Activated T-cell treated with anti-CD3 and anti-CD28 coated beads, Interleukin-2, amount 50 U/mL, for 4 hours (primary cell): ENCODE results near the gene RHOB. TPM values are rescaled to one million over a fixed set of nuclear protein-coding genes. Genes with fewer than 3 reads are reported as not detected.
"Not testable (repeated sequence)": the region's sequence is repeated elsewhere in the genome, so short reads cannot be mapped to it uniquely, and the experiment has no call there.

ENCODE experiments used
- ATAC-seq, 2 donors: fragments of 200-7000 bp; cut with Tn5 transposase; one replicate each; pipeline ENCODE4 v1.10.0; 2021
- DNase-seq: peaks from one replicate; pipeline ENCODE4 v3.0.0-alpha.2; 2020
- H3K27me3 Mint-ChIP-seq: one replicate; pipeline ENCODE4 v1.8.0; 2021; ENCODE audit warnings: low read depth, mixed read lengths
- H3K36me3 Mint-ChIP-seq: one replicate; pipeline ENCODE4 v1.8.0; 2022; ENCODE audit warnings: mixed read lengths; ENCODE audit not compliant: insufficient read depth
- H3K4me1 Mint-ChIP-seq: one replicate; pipeline ENCODE4 v1.8.0; 2021; ENCODE audit warnings: low read depth, mixed read lengths
- H3K4me3 Mint-ChIP-seq: one replicate; pipeline ENCODE4 v1.8.0; 2021; ENCODE audit warnings: mild to moderate bottlenecking, moderate library complexity, mixed read lengths
- H3K9me3 Mint-ChIP-seq: one replicate; pipeline ENCODE4 v1.8.0; 2021; ENCODE audit warnings: mixed read lengths
- total RNA-seq, 3 donors: library from RNA; stranded (reverse); gene quantifications; one replicate each; pipeline ENCODE4 v1.2.1, GENCODE V29; 2021

Gene RHOB
- total RNA-seq, 3 donors from 2014 or later = 14.2 to 14.6 (median 14.2) TPM

- no peak overlapping the region for H3K4me3 Mint-ChIP-seq
Observed at GRCh38 chr2:20491739-20492531, 45.1 kb downstream of the RHOB start.

GRCh38 chr2:20493095-20493494 lies 46.2 kb downstream of the RHOB start:
- not testable (repeated sequence) for ATAC-seq, H3K4me1 Mint-ChIP-seq, H3K27me3 Mint-ChIP-seq, H3K36me3 Mint-ChIP-seq, H3K4me3 Mint-ChIP-seq, DNase-seq, H3K9me3 Mint-ChIP-seq

More at GRCh38 chr2:20491739-20492531, 45.1 kb downstream of the RHOB start:
- Mint-ChIP-seq H3K36me3 (no peaks in the 10 kb centered on the region), H3K4me1 (no peaks in the 10 kb centered on the region), H3K27me3 (no peaks in the 10 kb centered on the region), H3K9me3 (no peaks in the 10 kb centered on the region)
- DNase-seq = no peak
- no peak for ATAC-seq

GRCh38 chr2:20494241-20494640 lies 47.4 kb downstream of the RHOB start:
- H3K27me3 Mint-ChIP-seq = no peaks in the 10 kb centered on the region
- H3K36me3 Mint-ChIP-seq = no peaks in the 10 kb centered on the region
- DNase-seq = no peak
- ATAC-seq = no peak
- no peaks in the 10 kb centered on the region for H3K9me3 Mint-ChIP-seq
- H3K4me3 Mint-ChIP-seq = no peak overlapping the region
- H3K4me1 Mint-ChIP-seq = no peaks in the 10 kb centered on the region

GRCh38 chr2:20496076-20496872 lies 49.4 kb downstream of the RHOB start:
- Mint-ChIP-seq H3K9me3 (no peaks in the 10 kb centered on the region), H3K4me3 (no peak overlapping the region)

GRCh38 chr2:20496942-20497341 lies 50.1 kb downstream of the RHOB start:
- no peak overlapping the region for H3K4me3 Mint-ChIP-seq
- H3K36me3 Mint-ChIP-seq = no peaks in the 10 kb centered on the region
- no peaks in the 10 kb centered on the region for H3K9me3 Mint-ChIP-seq
- ATAC-seq (no peak), DNase-seq (no peak)
- H3K27me3 Mint-ChIP-seq = peaks cover 3% of the 10 kb centered on the region
- H3K4me1 Mint-ChIP-seq = no peaks in the 10 kb centered on the region

More at GRCh38 chr2:20496076-20496872, 49.4 kb downstream of the RHOB start:
- DNase-seq (no peak), ATAC-seq (no peak)
- H3K27me3 Mint-ChIP-seq = peaks cover 3% of the 10 kb centered on the region
- H3K36me3 Mint-ChIP-seq = no peaks in the 10 kb centered on the region
- H3K4me1 Mint-ChIP-seq = no peaks in the 10 kb centered on the region

Other genes starting within 250 kb of the RHOB start
- under 1 TPM; 0.33 to 0.73 (median 0.66) TPM for gene SDC1, start 221.9 kb upstream of the RHOB start, total RNA-seq
- 10 to 100 TPM; 88.1 to 92.6 (median 91.3) TPM for gene PUM2, start 96.2 kb upstream of the RHOB start, total RNA-seq
- 1 to 10 TPM; 6.0 to 6.7 (median 6.3) TPM for gene HS1BP3, start 204.0 kb downstream of the RHOB start, total RNA-seq
- under 1 TPM in 2 of 3 donors, not detected in 1; 0.03 to 0.05 TPM for gene GDF7, start 220.1 kb downstream of the RHOB start, total RNA-seq